Right lobe of liver (tissue), 6 donors: ENCODE results near the gene MRPL39. TPM values are rescaled to one million over a fixed set of nuclear protein-coding genes. Genes with fewer than 3 reads are reported as not detected.
A peak's percentile ranks its signal among the peaks of the same experiment; 100 is the strongest.

ENCODE experiments used
- ATAC-seq, 4 donors: fragments of 200-7000 bp; cut with Tn5 transposase; one replicate each; pipeline ENCODE4 v1.9.1; 2020; ENCODE audit warnings: mild to moderate bottlenecking in 4 of 4, moderate library complexity in 4 of 4
- DNase-seq, 3 donors: peaks; one replicate each; pipeline ENCODE4 v3.0.0-alpha.2; 2020
- H3K27ac ChIP-seq, 3 donors: fragments of 200-600 bp; one replicate each; pipeline ENCODE4 v1.8.0; 2022
- H3K27me3 ChIP-seq, 2 donors: fragments of 200-600 bp; one replicate each; pipeline ENCODE4 v1.8.0; 2022
- H3K36me3 ChIP-seq, 4 donors: fragments of 200-600 bp; sonication (generic) in 1 of 4; one replicate each; pipeline versions ENCODE4 v1.5.1 to v1.8.0; 2017 to 2022; ENCODE audit warnings: control low read depth in 1 of 4
- H3K4me1 ChIP-seq, 4 donors: fragments of 200-600 bp; sonication (generic) in 1 of 4; one replicate each; pipeline versions ENCODE4 v1.5.1 to v1.8.0; 2017 to 2022; ENCODE audit warnings: control low read depth in 1 of 4
- H3K4me3 ChIP-seq, 3 donors: fragments of 200-600 bp; one replicate each; pipeline ENCODE4 v1.8.0; 2022
- H3K9me3 ChIP-seq, 4 donors: fragments of 200-600 bp; sonication (generic) in 1 of 4; one replicate each; pipeline versions ENCODE4 v1.5.1 to v1.8.0; 2017 to 2022; ENCODE audit warnings: control low read depth in 1 of 4
- CTCF ChIP-seq, 4 donors: fragments of 200-600 bp in 3 of 4; fragments of 450-650 bp in 1 of 4; IDR thresholded peaks; one replicate each; pipeline versions ENCODE4 v1.5.1 to v1.8.0; 2016 to 2022; ENCODE audit warnings: antibody characterized with exemption in 4 of 4, mild to moderate bottlenecking in 2 of 4
- POLR2A ChIP-seq: fragments of 450-650 bp; IDR thresholded peaks from one replicate; pipeline ENCODE4 v1.6.1; 2017; ENCODE audit warnings: antibody characterized with exemption, mild to moderate bottlenecking
- WGBS: methylation state at CpG from one replicate; pipeline ENCODE4 v1.1.6; 2018; ENCODE audit warnings: low coverage, low lambda C conversion rate; ENCODE audit not compliant: insufficient coverage; ENCODE audit errors: missing lambda C conversion rate; 5-methylcytosine and 5-hydroxymethylcytosine counted together
- intact Hi-C, 2 donors: fragments of 100-400 bp; cut with DNase I; formaldehyde crosslinking; loops; one replicate each; pipeline versions ENCODE4 v1.11.2 to v1.14.1; 2022
- total RNA-seq, 6 experiments: library from RNA; depleted of rRNA in 2 of 6; stranded (reverse); fragments of >200 nt in 2 of 6; fragmentation: NEBNext Ultra II Directional in 3 of 6; extraction: Animal tissue kit (Norgen Biotek cat#: 25700) in 3 of 6; gene quantifications; one replicate each; pipeline versions ENCODE4 v1.1.0 to v1.2.4, GENCODE V29; 2016 to 2023
- donor health status: DM: no; HTN: yes; CAD: no.
- donor health status: DM: no; HTN: no; CAD: no.
- donor health status: DM: no; HTN: no; CAD: no.
- donor health status: DM: no; HTN: yes; CAD: no.
- donor health status: DM: no; HTN: yes; CAD: no.

MRPL39 gene
- total RNA-seq, 6 experiments from 2014 or later = 18.4 to 23.8 (median 19.5) TPM

- Histone ChIP-seq H3K27ac (peak overlapping the region in 2 of 3 donors; percentile 43 to 62), H3K4me3 (peak overlapping the region; percentile 38 to 47 (median 46)), H3K9me3 (no peaks in the 10 kb centered on the region), H3K36me3 (no peaks in the 10 kb centered on the region), H3K4me1 (peaks cover 0 to 19% (median 0%) of the 10 kb centered on the region in 4 donors), H3K27me3 (no peaks in the 10 kb centered on the region)
- ATAC-seq = peak; percentile 61 to 73 (median 69)
- WGBS = 0% methylated on average over 11 of the region's 40 CpGs
- DNase-seq = peak in 2 of 3 donors; percentile 38 to 56
- intact Hi-C loops = no loop called here
- peak in 1 of 4 donors; percentile 8 for TF ChIP-seq CTCF (IDR thresholded peaks at IDR 0.05)
- no peak for TF ChIP-seq POLR2A
Measured at GRCh38 chr21:25639551-25640201, 32.4 kb upstream of the MRPL39 start.

- 1% methylated on average over 25 of the region's 41 CpGs for WGBS
- Histone ChIP-seq H3K36me3 (no peaks in the 10 kb centered on the region), H3K27ac (peak within 1 kb of the TSS in 2 of 3 donors; percentile 43 to 62), H3K9me3 (no peaks in the 10 kb centered on the region), H3K4me3 (peak within 1 kb of the TSS; percentile 38 to 47 (median 46)), H3K4me1 (peaks cover 0 to 19% (median 0%) of the 10 kb centered on the region in 4 donors), H3K27me3 (no peaks in the 10 kb centered on the region)
- DNase-seq (peak in 2 of 3 donors; percentile 45 to 46), ATAC-seq (peak; percentile 68 to 74 (median 69))
- intact Hi-C loops = no loop called here
- no peak for TF ChIP-seq POLR2A
- no peak for TF ChIP-seq CTCF (IDR thresholded peaks at IDR 0.05)
Measured at GRCh38 chr21:25638660-25639550, 31.6 kb upstream of the MRPL39 start, which contains the start of gene JAM2. Gene JAM2 (plus strand): TSS chr21:25639258. CDS start chr21:25639822, 564 bp downstream.

- no peaks in the 10 kb centered on the region for H3K36me3 ChIP-seq
- ATAC-seq = no peak
- no peaks in the 10 kb centered on the region for H3K9me3 ChIP-seq
- peaks cover 0 to 19% (median 0%) of the 10 kb centered on the region in 4 donors for H3K4me1 ChIP-seq
- no peak for DNase-seq
- intact Hi-C loops = no loop called here
- TF ChIP-seq CTCF (IDR thresholded peaks at IDR 0.05) (no peak), POLR2A (no peak)
- no peaks in the 10 kb centered on the region for H3K27me3 ChIP-seq
- WGBS = 52% methylated on average over 5 of the region's 5 CpGs
- H3K27ac ChIP-seq = no peak overlapping the region
- no peak overlapping the region for H3K4me3 ChIP-seq
Measured at GRCh38 chr21:25637851-25638659, 30.8 kb upstream of the MRPL39 start.

GRCh38 chr21:25636727-25637126 lies 29.4 kb upstream of the MRPL39 start:
- no peak overlapping the region for H3K27ac ChIP-seq
- ATAC-seq (no peak), DNase-seq (no peak)
- no peak overlapping the region for H3K4me3 ChIP-seq
- peaks cover 0 to 19% (median 0%) of the 10 kb centered on the region in 4 donors for H3K4me1 ChIP-seq
- no peaks in the 10 kb centered on the region for H3K36me3 ChIP-seq
- no peaks in the 10 kb centered on the region for H3K9me3 ChIP-seq
- intact Hi-C loops = no loop called here
- 71% methylated on average over 2 of the region's 2 CpGs for WGBS
- H3K27me3 ChIP-seq = no peaks in the 10 kb centered on the region
- TF ChIP-seq CTCF (IDR thresholded peaks at IDR 0.05) (no peak), POLR2A (no peak)
